GM06990 (cell line): ENCODE measurements around the gene DOCK1.

Experiments
- DNase-seq: peaks from one replicate; pipeline ENCODE4 v3.0.0-alpha.2; 2011; ENCODE audit not compliant: insufficient read length; ENCODE audit errors: extremely low read depth
- H3K27me3 ChIP-seq: replicated peaks from 2 replicates; pipeline ENCODE4 v1.6.0; 2011; ENCODE audit warnings: low read length; ENCODE audit not compliant: control insufficient read depth, insufficient read depth
- H3K36me3 ChIP-seq: 2 replicates; pipeline ENCODE4 v1.5.1; 2011; ENCODE audit warnings: low read length; ENCODE audit not compliant: control insufficient read depth, insufficient read depth
- H3K4me3 ChIP-seq: replicated peaks from 2 replicates; pipeline ENCODE4 v1.5.1; 2011; ENCODE audit warnings: low read depth, mild to moderate bottlenecking, control low read depth, low read length
- TF ChIP-seq, protein P1 (sequence below): IDR thresholded peaks from 2 replicates; pipeline ENCODE4 v1.5.1; 2011; ENCODE audit warnings: low read length, control low read depth, mild to moderate bottlenecking, inconsistent platforms; ENCODE audit not compliant: insufficient read depth, poor library complexity, severe bottlenecking

The DOCK1 gene

DNA sequence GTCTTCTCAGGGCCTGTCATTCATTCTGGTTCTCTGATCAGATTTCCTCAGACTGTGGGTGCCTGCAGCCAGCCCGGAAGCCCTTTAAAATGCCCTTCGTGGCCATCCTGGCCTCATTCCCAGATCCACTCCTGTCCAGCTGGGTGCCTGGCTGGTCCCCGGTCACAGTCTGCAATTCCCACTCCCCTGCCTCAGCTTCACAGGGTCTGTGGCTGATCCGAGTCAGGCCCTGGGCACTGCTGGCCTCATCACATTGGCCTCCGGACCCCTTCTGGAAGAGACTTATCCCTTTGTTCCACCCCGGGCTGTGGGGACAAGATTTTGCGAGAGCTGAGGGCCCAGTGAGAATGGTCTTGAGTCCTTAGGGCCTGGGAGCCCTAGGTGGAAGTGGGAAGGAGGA lies 12.1 kb downstream of the DOCK1 start:
- no peak overlapping the region for H3K4me3 ChIP-seq
- H3K36me3 ChIP-seq = no peaks in the 10 kb centered on the region
- H3K27me3 ChIP-seq = no peaks in the 10 kb centered on the region
- TF ChIP-seq, protein P1, sequence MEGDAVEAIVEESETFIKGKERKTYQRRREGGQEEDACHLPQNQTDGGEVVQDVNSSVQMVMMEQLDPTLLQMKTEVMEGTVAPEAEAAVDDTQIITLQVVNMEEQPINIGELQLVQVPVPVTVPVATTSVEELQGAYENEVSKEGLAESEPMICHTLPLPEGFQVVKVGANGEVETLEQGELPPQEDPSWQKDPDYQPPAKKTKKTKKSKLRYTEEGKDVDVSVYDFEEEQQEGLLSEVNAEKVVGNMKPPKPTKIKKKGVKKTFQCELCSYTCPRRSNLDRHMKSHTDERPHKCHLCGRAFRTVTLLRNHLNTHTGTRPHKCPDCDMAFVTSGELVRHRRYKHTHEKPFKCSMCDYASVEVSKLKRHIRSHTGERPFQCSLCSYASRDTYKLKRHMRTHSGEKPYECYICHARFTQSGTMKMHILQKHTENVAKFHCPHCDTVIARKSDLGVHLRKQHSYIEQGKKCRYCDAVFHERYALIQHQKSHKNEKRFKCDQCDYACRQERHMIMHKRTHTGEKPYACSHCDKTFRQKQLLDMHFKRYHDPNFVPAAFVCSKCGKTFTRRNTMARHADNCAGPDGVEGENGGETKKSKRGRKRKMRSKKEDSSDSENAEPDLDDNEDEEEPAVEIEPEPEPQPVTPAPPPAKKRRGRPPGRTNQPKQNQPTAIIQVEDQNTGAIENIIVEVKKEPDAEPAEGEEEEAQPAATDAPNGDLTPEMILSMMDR = no peak
- DNase-seq = no peak

DNA sequence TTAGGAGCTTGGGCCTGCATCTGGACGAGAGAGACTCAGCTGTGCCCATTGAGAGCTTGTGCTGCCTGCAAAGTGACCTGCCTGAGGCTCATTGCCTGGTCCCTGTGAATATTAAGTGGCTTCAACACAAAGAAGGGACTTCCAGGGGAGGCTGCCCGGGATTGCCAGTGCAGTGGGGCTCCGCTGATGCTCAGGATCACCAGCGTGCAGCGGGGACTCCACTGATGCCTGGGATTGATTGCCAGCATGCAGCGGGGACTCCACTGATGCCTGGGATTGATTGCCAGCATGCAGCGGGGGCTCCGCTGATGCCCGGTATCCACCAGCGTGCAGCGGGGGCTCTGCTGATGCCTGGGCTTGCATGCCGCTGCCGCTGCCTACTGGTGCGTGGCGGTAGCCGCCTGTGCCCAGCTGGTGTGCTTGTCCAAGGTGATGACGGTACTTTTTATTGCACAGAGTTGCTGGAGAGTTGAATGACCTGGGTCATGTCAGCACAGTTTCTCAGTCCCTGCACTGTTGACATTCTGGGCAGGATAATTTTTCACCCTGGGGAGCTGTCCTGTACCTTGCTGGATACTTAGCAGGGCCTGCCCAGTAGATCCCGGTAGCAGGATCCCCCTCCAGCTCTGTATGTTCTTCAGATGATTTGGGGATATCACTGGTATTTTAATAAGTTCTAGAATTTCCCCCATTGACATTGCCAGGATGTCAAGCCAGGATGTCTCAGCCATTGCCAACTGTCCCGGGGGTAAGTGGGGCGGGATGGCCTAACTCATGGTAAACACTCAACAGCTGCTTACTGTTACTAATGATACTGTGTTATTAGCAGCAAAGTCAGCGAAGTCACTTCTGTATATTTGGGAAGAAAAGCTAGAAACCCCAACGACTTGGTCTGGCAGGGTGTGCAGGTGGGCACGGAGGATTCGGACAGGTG lies 13.0 kb downstream of the DOCK1 start:
- H3K27me3 ChIP-seq = no peaks in the 10 kb centered on the region
- TF ChIP-seq, protein P1 = no peak
- H3K36me3 ChIP-seq = no peaks in the 10 kb centered on the region
- H3K4me3 ChIP-seq = no peak overlapping the region
- DNase-seq = no peak

DNA sequence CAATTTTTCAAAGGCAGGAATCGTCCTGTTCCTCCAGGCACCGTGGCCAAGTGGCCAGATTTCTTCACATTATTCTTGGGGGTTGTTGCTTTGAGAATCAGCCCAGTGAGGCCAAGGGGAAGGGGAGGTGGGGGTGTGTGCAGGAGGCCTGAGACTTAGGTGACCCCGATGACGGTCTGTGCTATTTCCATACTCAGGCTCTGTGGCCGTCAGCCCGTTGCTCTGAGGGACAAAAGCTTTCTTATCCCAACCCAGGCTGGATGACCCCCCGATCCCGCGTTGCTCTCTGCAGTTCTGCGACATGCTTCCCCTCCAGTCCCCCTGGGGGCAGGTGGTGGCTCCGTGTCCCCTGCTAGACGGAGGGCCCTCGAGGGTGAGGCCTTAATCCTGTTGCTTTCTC lies 14.2 kb downstream of the DOCK1 start:
- TF ChIP-seq, protein P1 = no peak
- H3K27me3 ChIP-seq = no peaks in the 10 kb centered on the region
- no peaks in the 10 kb centered on the region for H3K36me3 ChIP-seq
- no peak overlapping the region for H3K4me3 ChIP-seq
- no peak for DNase-seq

DNA sequence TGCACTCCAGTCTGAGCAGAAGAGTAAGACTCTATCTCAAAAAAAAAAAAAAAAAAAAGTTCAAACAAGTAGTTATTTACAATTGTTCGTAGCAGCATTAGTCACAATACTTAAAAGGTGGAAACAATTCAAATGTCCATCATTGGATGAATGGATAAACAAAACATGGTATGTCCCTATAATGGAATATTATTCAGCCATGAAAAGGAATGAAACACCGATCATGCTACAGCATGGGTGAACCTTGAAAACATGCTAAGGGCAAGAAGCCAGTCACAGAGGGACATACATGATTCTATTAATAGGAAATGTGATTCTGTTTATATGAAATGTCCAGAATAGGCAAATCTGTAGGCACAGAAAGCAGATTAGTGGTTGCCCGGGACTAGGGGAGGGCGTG lies 15.9 kb downstream of the DOCK1 start:
- H3K27me3 ChIP-seq = no peaks in the 10 kb centered on the region
- no peak overlapping the region for H3K4me3 ChIP-seq
- TF ChIP-seq, protein P1 = no peak
- no peak for DNase-seq
- no peaks in the 10 kb centered on the region for H3K36me3 ChIP-seq

DNA sequence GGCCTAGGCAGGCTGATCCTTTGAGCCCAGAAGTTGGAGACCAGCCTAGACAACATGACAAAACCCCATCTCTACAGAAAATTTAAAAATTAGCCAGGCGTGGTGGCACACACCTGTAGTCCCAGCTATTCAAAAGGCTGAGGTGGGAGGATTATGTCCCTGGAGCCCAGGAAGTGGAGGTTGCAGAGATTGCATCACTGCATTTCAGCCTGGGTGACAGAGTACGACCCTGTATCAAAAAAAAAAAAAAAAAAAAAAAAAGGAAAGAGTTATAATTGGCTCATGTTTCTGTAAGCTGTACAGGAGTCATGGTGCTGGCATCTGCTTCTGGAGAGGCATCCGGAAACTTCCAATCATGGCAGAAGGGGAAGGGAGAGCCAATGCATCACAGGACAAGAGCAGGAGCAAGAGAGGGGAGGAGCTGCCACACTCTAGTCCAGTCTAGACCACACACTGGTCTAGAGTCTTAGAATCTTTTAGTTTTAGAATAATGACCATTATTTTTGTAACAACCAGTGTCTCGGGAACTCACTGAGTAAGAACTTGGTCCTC lies 16.8 kb downstream of the DOCK1 start:
- TF ChIP-seq, protein P1 = no peak
- no peaks in the 10 kb centered on the region for H3K36me3 ChIP-seq
- DNase-seq = no peak
- H3K27me3 ChIP-seq = no peaks in the 10 kb centered on the region
- H3K4me3 ChIP-seq = no peak overlapping the region
